COLO829 (cell line): ENCODE data around the gene ALPG.
"Not testable (repeated sequence)": the region's sequence is repeated elsewhere in the genome, so short reads cannot be mapped to it uniquely, and the experiment has no call there.

Experiments used
- DNase-seq: peaks from one replicate; pipeline ENCODE4 v3.0.0; 2012; ENCODE audit warnings: low spot score

Gene ALPG

GRCh38 chr2:232419245-232420072 is 12.8 kb downstream of the ALPG start:
- DNase-seq: no peak

GRCh38 chr2:232420073-232420454 is 13.4 kb downstream of the ALPG start:
- DNase-seq: no peak

DNA sequence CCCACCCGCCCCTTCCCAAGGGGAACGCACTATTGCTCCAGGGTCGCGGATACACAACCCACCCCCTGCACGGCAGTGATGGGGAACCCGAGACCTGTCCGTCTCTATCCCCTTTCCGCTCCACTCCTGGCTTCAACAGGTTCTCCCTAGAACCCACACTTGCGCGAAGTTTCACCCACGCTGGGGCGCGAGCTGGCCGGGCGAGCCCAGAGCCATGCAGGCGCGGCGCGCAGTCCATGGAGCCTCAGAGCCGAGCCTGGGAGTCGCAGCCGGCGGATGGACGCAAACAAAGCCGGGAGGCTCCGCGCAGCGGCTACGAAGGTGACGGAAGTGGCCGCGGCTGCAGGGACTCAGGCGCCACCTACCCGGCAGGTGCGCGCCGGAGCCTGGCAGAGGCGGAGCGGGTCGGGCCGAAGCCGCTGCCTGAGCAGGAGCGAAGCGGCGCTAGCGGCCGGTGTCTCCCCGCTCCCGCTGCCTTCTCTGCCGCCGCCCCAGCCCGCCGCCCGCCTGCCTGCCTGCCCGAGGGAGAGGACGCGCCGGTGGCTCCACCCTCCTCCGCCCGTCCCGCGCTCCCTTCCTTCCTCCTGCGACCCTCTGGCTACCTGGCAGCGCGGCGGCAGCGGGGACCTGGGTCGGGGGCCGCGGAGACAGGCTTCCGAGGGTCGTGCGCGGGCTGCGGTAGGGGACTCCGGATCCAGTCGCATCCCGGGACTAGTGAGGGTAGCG is 14.0 kb downstream of the ALPG start:
- DNase-seq: no peak

DNA sequence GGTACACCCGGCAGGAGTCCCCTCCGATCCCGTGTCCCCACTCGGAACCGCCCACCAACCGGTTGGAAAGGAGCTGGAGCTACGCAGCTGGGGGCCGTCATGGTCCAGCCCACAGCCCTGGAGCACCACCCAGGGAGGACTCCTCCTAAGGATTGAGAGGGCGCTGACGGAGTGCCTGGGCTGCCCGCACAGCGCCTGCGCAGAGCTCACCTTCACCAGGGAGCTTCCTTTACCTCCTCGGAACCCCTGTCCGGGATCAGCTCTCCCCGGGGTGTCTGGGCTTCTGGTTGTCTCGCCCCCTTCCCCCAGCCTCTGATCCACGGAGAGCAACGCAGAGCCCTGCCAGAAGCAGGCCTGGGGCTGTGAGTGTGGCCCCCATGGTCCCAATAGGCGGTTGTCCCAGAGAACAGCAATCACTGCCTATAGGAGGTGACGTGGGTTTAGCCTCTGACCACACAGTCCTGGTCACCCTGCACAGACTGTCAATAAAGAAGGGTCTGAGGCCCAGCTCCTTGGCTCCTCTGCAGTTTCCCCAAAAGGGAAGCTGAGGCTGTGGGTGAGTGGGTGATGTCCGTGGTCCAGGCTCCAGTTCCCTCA is 14.6 kb downstream of the ALPG start:
- DNase-seq: no peak

GRCh38 chr2:232422051-232422450 is 15.4 kb downstream of the ALPG start:
- DNase-seq: no peak

DNA sequence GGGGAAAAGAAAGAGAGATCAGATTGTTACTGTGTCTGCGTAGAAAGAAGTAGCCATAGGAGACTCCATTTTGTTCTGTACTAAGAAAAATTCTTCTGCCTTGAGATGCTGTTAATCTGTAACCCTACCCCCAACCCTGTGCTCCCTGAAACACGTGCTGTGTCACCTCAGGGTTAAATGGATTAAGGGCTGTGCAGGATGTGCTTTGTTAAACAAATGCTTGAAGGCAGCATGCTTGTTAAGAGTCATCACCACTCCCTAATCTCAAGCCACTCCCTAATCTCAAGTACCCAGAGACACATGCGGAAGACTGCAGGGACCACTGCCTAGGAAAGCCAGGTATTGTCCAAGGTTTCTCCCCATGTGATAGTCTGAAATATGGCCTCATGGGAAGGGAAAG is 16.4 kb downstream of the ALPG start:
- not testable (repeated sequence) for DNase-seq

- not testable (repeated sequence) for DNase-seq
Observed at GRCh38 chr2:232423407-232423806, 16.8 kb downstream of the ALPG start.

DNA sequence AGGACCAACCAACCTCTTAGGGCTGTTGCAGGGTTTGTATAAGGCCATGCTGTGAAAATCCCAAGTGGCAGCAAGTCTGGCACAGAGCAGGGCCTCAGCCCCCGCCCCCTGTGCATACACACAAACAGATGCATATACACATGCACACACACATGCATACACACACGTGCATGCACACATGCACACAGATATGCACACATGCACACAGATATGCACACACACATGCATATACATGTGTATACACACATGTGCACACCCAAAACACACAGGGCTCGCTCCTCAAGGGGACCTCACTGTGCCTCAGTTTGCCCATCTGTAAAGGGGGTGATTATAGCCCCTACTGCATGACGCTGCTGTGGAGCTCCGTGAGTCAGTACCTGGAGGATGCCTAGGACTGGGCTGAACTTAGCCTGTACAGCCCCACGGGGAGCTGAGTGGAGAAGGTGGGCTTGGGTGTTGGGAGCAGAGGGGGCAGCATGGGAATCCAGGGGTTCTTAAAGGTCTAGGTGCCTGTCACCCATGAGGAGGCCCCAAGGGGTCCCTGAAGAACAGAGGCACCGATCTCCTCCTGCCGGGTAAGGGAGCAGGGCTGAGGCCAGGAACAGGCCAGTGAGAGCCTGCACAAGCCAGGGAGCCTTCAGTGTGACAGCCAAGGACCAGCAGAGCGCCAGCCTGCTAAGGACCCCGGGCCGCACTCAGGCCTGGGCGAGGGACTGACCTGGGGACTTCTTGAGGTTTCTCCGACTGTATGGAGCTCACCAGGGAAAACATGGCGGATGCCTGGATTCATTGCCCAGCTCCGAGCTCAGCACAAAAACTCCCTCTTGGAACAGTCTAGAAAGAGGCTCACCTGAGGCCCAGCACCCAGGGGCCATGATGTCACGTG is 25.3 kb downstream of the ALPG start:
- DNase-seq: no peak

GRCh38 chr2:232432598-232433184 is 26.0 kb downstream of the ALPG start:
- DNase-seq: no peak

DNA sequence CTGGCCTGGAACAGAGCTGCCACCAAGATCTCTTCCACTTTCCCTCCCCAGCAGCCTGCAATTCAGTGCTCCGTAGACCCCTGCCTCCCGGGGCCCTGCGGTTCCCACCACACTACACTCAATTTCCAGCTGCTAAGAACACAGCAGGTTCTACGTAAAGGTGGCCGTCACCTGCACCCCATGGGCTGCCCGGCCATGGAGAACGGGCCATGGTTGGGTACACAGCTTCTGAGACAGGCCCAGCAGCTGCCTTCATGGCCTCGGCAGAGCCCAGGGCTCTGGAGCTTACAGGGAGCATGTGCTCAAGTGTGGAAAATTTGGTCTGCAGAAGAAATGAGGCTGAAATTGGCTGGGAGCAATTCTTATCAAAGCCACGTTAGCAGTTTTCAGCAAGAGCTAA is 27.0 kb downstream of the ALPG start:
- DNase-seq: not testable (repeated sequence)

GRCh38 chr2:232434091-232434490 is 27.4 kb downstream of the ALPG start:
- no peak for DNase-seq

GRCh38 chr2:232434563-232435374 is 28.1 kb downstream of the ALPG start:
- DNase-seq: no peak

- no peak for DNase-seq
Observed at GRCh38 chr2:232435375-232435648, 28.7 kb downstream of the ALPG start.

DNA sequence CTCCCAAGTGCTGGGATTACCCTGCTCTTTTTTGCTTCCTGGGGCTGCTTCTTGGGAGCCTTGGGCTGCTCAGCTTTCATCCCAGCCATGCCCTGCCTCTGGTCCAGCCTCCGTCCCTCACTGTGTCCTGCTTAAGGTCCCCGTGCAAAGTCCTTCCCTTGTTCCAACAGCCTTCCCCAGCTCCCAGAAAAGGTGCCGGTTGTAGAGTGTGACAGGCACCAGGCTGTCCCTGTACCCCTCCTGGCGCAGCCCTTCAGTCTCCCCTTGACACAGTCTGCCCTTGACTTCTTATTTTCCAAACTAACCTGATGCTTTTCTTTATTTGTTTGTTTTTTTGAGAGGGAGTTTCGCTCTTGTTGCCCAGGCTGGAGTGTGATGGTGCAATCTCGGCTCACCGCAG is 29.2 kb downstream of the ALPG start:
- no peak for DNase-seq

DNA sequence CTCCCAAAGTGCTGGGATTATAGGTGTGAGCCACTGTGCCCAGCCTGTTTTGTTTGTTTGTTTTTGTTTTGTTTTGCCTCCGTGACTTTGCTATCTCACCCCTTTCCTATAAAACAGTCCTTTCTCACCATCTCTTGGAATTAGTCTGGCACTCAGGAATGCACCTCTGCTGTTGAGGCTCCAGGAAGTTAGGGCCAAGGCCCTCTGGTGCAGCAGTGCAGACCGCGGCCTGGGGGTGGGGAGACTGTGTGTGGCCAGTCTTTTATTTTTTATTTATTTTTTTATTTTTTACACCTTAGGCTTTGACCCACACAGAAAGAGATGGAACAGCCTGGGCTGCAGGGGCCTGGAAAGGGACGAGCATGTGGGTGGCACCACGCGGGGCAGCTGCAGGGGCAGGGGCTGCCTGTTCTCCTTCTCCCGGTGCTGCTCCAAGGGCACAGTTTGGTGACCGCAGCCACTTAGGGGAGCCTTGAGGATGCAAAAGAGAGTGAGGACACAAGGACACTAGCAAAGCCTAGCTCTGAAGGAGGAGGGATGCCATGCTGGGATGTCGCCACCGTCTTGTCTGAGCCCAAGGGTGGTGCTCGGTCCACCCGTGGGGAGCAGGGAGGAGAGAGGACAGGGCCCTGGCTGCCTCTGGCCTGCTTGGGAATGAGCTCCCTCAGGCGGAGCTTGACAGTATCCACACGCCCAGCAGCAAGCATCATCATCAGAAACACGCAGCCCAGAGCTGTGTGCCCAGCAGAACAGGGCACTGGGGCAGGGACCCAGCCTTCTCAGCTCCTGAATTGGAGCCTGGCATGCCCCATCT is 29.9 kb downstream of the ALPG start:
- no peak for DNase-seq

DNA sequence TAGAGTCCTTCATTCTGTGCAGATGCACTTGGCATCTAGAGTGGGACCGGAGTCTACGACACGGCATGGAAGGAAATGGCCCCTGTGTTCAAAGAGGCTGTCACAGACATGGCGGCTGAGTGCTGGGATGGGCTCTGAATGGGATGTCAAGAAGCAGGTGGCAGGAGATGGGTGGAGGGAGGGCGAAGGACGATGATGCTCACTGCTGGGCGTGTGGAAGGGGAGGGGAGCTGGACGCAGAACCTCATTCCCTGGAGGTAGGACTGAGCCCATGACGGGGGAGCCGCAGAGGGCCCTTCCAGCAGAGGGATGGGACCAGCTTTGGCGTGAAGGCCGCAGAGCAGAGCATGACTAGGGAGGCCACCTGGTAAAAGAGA is 30.5 kb downstream of the ALPG start:
- no peak for DNase-seq

DNA sequence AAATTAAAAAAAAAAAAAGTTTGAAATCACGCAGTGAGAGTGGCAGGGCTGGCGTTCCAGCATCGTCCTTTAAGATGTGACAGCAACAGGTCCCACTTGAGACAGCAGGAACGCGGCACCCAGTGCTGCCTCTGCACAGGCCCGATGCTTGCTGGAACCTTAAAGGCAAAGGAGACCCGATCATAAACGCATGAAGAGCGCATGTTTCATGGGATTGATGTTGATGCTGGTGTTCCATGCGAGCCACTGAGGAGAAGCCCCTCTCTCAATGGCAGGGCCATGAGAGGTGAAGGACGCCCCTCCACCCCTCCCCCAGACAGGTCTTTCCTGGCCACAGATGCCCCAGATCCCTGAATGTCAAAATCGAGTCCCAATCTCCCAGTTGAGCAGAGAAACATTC is 31.4 kb downstream of the ALPG start:
- no peak for DNase-seq

DNA sequence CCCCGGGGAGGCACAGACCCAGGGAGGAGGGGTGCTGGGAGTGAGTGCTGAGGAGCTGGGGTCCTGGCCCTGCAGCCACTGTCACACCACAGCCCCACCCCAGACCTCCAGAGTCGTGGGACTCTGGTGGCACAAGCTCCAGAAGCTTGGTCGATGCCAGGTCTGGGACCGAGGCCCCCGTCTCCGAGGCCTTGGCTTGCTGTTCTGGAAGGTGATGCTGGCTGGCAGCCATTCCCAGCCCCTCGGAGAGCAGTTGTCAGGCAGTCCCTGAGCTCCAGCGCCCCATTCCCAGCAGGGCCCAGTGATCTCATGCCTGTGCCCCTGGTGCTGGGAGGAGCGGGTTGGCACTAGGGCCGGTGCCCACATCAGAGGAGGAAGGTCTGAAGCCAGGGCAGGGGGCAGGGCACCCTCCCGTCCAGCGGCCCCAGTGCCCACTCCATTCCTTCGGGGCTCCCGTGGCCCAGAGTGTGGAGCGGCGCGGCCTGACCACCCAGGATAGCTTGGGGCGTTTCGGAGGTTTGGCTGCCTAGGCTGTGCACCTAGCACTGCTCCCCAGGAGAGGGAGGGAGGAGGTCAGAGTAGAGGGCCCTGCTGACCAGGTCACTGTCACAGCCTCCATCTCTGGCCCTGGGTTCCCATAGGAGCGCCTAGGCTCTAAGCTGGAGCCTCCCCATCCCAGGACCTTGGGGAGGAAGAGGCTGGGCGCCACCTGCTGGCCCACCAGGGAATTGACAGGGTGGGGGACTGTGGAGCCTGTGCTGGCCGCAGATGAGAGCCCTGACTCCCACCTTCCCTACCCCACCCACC is 32.5 kb downstream of the ALPG start:
- no peak for DNase-seq

GRCh38 chr2:232439758-232440135 is 33.1 kb downstream of the ALPG start:
- DNase-seq: no peak
